Measurements from ENCODE around the gene ASB1. TPM values are rescaled to one million over a fixed set of nuclear protein-coding genes. Genes with fewer than 3 reads are reported as not detected.

The ASB1 gene
- total RNA-seq, 1 experiment from 2014 or later: 28.9 TPM

- no peaks in the 10 kb centered on the region for H3K9me3 ChIP-seq (ENCODE audit: low read length)
- H3K4me1 ChIP-seq (ENCODE audit: insufficient read depth, low read length): peaks cover 70% of the 10 kb centered on the region
- peak; percentile 11 for ATAC-seq
- TSS peak; percentile 70 for BruUV-seq (replicated peaks)
- peaks cover 33% of the 10 kb centered on the region for H3K36me3 ChIP-seq (ENCODE audit: low read depth, low read length)
- H3K79me2 ChIP-seq (ENCODE audit: low read length): peaks cover 87% of the 10 kb centered on the region
- peak overlapping the region; percentile 65 for H3K9ac ChIP-seq (ENCODE audit: low read length)
- peaks cover 7% of the 10 kb centered on the region for H3F3A ChIP-seq (ENCODE audit: low read length, unreplicated experiment)
- H3K4me3 ChIP-seq (ENCODE audit: low read length): peak overlapping the region; percentile 28
- H3K9me2 ChIP-seq (replicated peaks; ENCODE audit: low read length): no peaks in the 10 kb centered on the region
- peak overlapping the region; percentile 99 for H3K27ac ChIP-seq (ENCODE audit: low read length)
- peak; percentile 24 for DNase-seq
- POLR2A ChIA-PET (ENCODE audit: unreplicated experiment): interaction anchor here (1.0 kb wide), 1 partner anchor 150 kb away, joined by 3 read pairs; no protein-coding TSS in a partner anchor
- H4K20me1 ChIP-seq (ENCODE audit: low read length): no peaks in the 10 kb centered on the region
- H2AFZ ChIP-seq (ENCODE audit: low read length): no peak overlapping the region
- no peaks in the 10 kb centered on the region for H3K27me3 ChIP-seq (ENCODE audit: low read length)
- CTCF ChIA-PET: interaction anchor here (0.7 to 1.0 kb wide), 2 partner anchors 345 to 425 kb away, joined by 3 to 4 read pairs; no protein-coding TSS in a partner anchor
- intact Hi-C loops (cut with micrococcal nuclease): loop anchor here (1.0 to 10.0 kb wide), 5 partner anchors 13 to 505 kb away; partner anchors contain the start of gene PER2
- TF ChIP-seq EZH2phosphoT487 (IDR thresholded peaks at IDR 0.05; ENCODE audit: borderline replicate concordance, low read length) (no peak), CTCF (conservative IDR thresholded peaks at IDR 0.05; ENCODE audit: low read depth, low read length) (no peak), EZH2 (IDR thresholded peaks at IDR 0.05; ENCODE audit: low read length, unreplicated experiment) (no peak)
- H3K4me2 ChIP-seq (ENCODE audit: low read length): peak overlapping the region; percentile 70
These were observed 13.2 kb downstream of the ASB1 start for GRCh38 chr2:238439917-238440316.

GRCh38 chr2:238440331-238440730 lies 13.6 kb downstream of the ASB1 start:
- peak overlapping the region; percentile 65 for H3K9ac ChIP-seq (ENCODE audit: low read length)

More at GRCh38 chr2:238440331-238440730, 13.6 kb downstream of the ASB1 start:
- ATAC-seq: no peak
- intact Hi-C loops (cut with micrococcal nuclease): no loop called here
- H3K9me3 ChIP-seq (ENCODE audit: low read length): no peaks in the 10 kb centered on the region
- H3K4me2 ChIP-seq (ENCODE audit: low read length): peak overlapping the region; percentile 70
- peaks cover 5% of the 10 kb centered on the region for H3F3A ChIP-seq (ENCODE audit: low read length, unreplicated experiment)
- peak overlapping the region; percentile 28 for H3K4me3 ChIP-seq (ENCODE audit: low read length)
- H3K4me1 ChIP-seq (ENCODE audit: insufficient read depth, low read length): peaks cover 66% of the 10 kb centered on the region
- peaks cover 85% of the 10 kb centered on the region for H3K79me2 ChIP-seq (ENCODE audit: low read length)
- ChIA-PET CTCF (interaction anchor here (1.0 kb wide), 1 partner anchor 345 kb away, joined by 4 read pairs; no protein-coding TSS in a partner anchor), POLR2A (ENCODE audit: unreplicated experiment) (no interaction called here)
- no peak for DNase-seq
- peaks cover 36% of the 10 kb centered on the region for H3K36me3 ChIP-seq (ENCODE audit: low read depth, low read length)
- no peaks in the 10 kb centered on the region for H3K27me3 ChIP-seq (ENCODE audit: low read length)
- no peaks in the 10 kb centered on the region for H4K20me1 ChIP-seq (ENCODE audit: low read length)
- peak overlapping the region; percentile 99 for H3K27ac ChIP-seq (ENCODE audit: low read length)
- no peaks in the 10 kb centered on the region for H3K9me2 ChIP-seq (replicated peaks; ENCODE audit: low read length)
- H2AFZ ChIP-seq (ENCODE audit: low read length): no peak overlapping the region
- no TSS peak for BruUV-seq (replicated peaks)
- TF ChIP-seq EZH2 (IDR thresholded peaks at IDR 0.05; ENCODE audit: low read length, unreplicated experiment) (no peak), EZH2phosphoT487 (IDR thresholded peaks at IDR 0.05; ENCODE audit: borderline replicate concordance, low read length) (no peak), CTCF (conservative IDR thresholded peaks at IDR 0.05; ENCODE audit: low read depth, low read length) (no peak)
